SK-N-SH (cell line): ENCODE measurements around the gene GRM8. TPM values are rescaled to one million over a fixed set of nuclear protein-coding genes. Genes with fewer than 3 reads are reported as not detected.

Experiments
- CTCF ChIA-PET: fragments of 300-600, 350-600 bp; formaldehyde crosslinking; extraction: SDS; loops from one replicate; lab custom pipeline; 2021; lab: Yijun Ruan, JAX
- POLR2A ChIA-PET: fragments of 350-600 bp; sonication (Branson Sonifier 250); formaldehyde crosslinking; extraction: SDS; loops from one replicate; lab custom pipeline; 2020; ENCODE audit warnings: antibody characterized with exemption, inconsistent platforms; lab: Yijun Ruan, JAX
- DNase-seq: peaks from one replicate; pipeline ENCODE4 v3.0.0; 2012
- H2AFZ ChIP-seq: fragments of 200-600 bp; sonication (generic); 2 replicates; pipeline ENCODE4 v1.8.1; 2016; ENCODE audit warnings: antibody characterized with exemption, mild to moderate bottlenecking, low read depth
- H3F3A ChIP-seq: fragments of 200-600 bp; sonication (generic); replicated peaks from 2 replicates; pipeline ENCODE3; 2016; ENCODE audit warnings: antibody characterized with exemption, mild to moderate bottlenecking; ENCODE audit not compliant: insufficient read depth
- H3K27ac ChIP-seq, 2 experiments: fragments of 200-500 bp in 1 of 2; fragments of 200-600 bp in 1 of 2; sonication (Bioruptor generic) in 1 of 2; sonication (generic), shearing (Covaris generic) in 1 of 2; 2 replicates each; pipeline versions ENCODE4 v1.5.1 to v1.6.1; 2014 to 2016; ENCODE audit warnings: low read depth in 2 of 2, inconsistent platforms in 1 of 2, low read length in 1 of 2, mild to moderate bottlenecking in 1 of 2, mixed read lengths in 1 of 2
- H3K27me3 ChIP-seq: fragments of 200-600 bp; sonication (generic), shearing (Covaris generic); 2 replicates; pipeline ENCODE4 v1.6.1; 2016; ENCODE audit warnings: mixed run types; ENCODE audit not compliant: insufficient read depth
- H3K36me3 ChIP-seq, 2 experiments: fragments of 200-500 bp in 1 of 2; fragments of 200-600 bp in 1 of 2; sonication (Bioruptor generic) in 1 of 2; sonication (generic) in 1 of 2; replicated peaks in 1 of 2; 2 replicates each; pipeline versions ENCODE3 to v1.5.1; 2014 to 2016; ENCODE audit warnings: low read length in 1 of 2, mild to moderate bottlenecking in 1 of 2; ENCODE audit not compliant: insufficient read depth in 2 of 2, control insufficient read depth in 1 of 2
- H3K4me1 ChIP-seq, 2 experiments: fragments of 200-500 bp in 1 of 2; fragments of 200-600 bp in 1 of 2; sonication (Bioruptor generic) in 1 of 2; sonication (generic), shearing (Covaris generic) in 1 of 2; 2 replicates each; pipeline versions ENCODE4 v1.5.1 to v1.6.1; 2014 to 2016; ENCODE audit warnings: low read depth in 1 of 2, low read length in 1 of 2, mixed run types in 1 of 2; ENCODE audit not compliant: insufficient read depth in 2 of 2, control insufficient read depth in 1 of 2
- H3K4me2 ChIP-seq: fragments of 200-600 bp; sonication (generic), shearing (Covaris generic); 2 replicates; pipeline ENCODE4 v1.6.1; 2017; ENCODE audit warnings: mixed run types
- H3K4me3 ChIP-seq, 2 experiments: fragments of 200-500 bp in 1 of 2; fragments of 200-600 bp in 1 of 2; sonication (Bioruptor generic) in 1 of 2; sonication (generic), shearing (Covaris generic) in 1 of 2; 2 replicates each; pipeline versions ENCODE4 v1.5.1 to v1.8.1; 2014 to 2016; ENCODE audit warnings: low read depth in 2 of 2, inconsistent platforms in 1 of 2, low read length in 1 of 2, mild to moderate bottlenecking in 1 of 2, mixed read lengths in 1 of 2, moderate library complexity in 1 of 2
- H3K79me2 ChIP-seq: fragments of 200-600 bp; sonication (generic); 2 replicates; pipeline ENCODE4 v1.8.1; 2017; ENCODE audit warnings: mild to moderate bottlenecking; ENCODE audit not compliant: insufficient read depth
- H3K9ac ChIP-seq: fragments of 200-600 bp; sonication (generic); 2 replicates; pipeline ENCODE4 v1.6.1; 2017; ENCODE audit warnings: mixed run types
- H3K9me2 ChIP-seq: fragments of 200-600 bp; sonication (generic); 2 replicates; pipeline ENCODE4 v1.6.1; 2017; ENCODE audit warnings: mixed run types
- H3K9me3 ChIP-seq: fragments of 200-600 bp; sonication (generic); 2 replicates; pipeline ENCODE4 v1.6.1; 2017; ENCODE audit warnings: mixed run types, mild to moderate bottlenecking, moderate library complexity
- H4K20me1 ChIP-seq: fragments of 200-600 bp; sonication (generic); 2 replicates; pipeline ENCODE4 v1.6.1; 2017; ENCODE audit warnings: mild to moderate bottlenecking, mixed run types; ENCODE audit not compliant: insufficient read depth
- CTCF ChIP-seq: fragments of 200-600 bp; sonication (generic); IDR thresholded peaks from 2 replicates; pipeline ENCODE4 v1.6.1; 2017; ENCODE audit warnings: antibody characterized with exemption, mild to moderate bottlenecking, moderate library complexity
- EP300 ChIP-seq, 2 experiments: IDR thresholded peaks; 2 replicates each; pipeline versions ENCODE4 v1.4.0 to v1.6.1; 2012; ENCODE audit warnings: borderline replicate concordance in 1 of 2, low read depth in 1 of 2, low read length in 1 of 2
- EZH2phosphoT487 ChIP-seq: fragments of 200-600 bp; sonication (generic); IDR thresholded peaks from 2 replicates; pipeline ENCODE4 v1.6.1; 2017; ENCODE audit warnings: low read depth, mixed run types, mild to moderate bottlenecking, antibody characterized with exemption, moderate library complexity, borderline replicate concordance
- FOXJ3 ChIP-seq: sonication (generic); formaldehyde crosslinking; IDR thresholded peaks from 2 replicates; pipeline ENCODE4 v1.5.1; 2020; ENCODE audit warnings: mild to moderate bottlenecking, missing genetic modification reagents
- MAX ChIP-seq: IDR thresholded peaks from 2 replicates; pipeline ENCODE4 v1.4.0; 2012; ENCODE audit warnings: low read depth
- MXI1 ChIP-seq: IDR thresholded peaks from 2 replicates; pipeline ENCODE4 v1.6.1; 2012; ENCODE audit warnings: mild to moderate bottlenecking, low read depth, low read length, improper control_type of control experiment
- NFIC ChIP-seq: IDR thresholded peaks from 2 replicates; pipeline ENCODE4 v1.4.0; 2012; ENCODE audit warnings: borderline replicate concordance
- NRF1 ChIP-seq: IDR thresholded peaks from 2 replicates; pipeline ENCODE4 v1.6.1; 2012; ENCODE audit warnings: low read depth, mild to moderate bottlenecking, low read length
- PBX3 ChIP-seq: IDR thresholded peaks from 2 replicates; pipeline ENCODE4; 2012
- POLR2AphosphoS5 ChIP-seq: IDR thresholded peaks from 2 replicates; pipeline ENCODE4 v1.6.1; 2012; ENCODE audit warnings: low read depth, low read length
- RAD21 ChIP-seq: IDR thresholded peaks from 2 replicates; pipeline ENCODE4 v1.6.1; 2012; ENCODE audit warnings: mild to moderate bottlenecking, low read length
- RCOR1 ChIP-seq: fragments of 150-350 bp; IDR thresholded peaks from 2 replicates; pipeline ENCODE4 v1.6.1; 2017; ENCODE audit warnings: antibody characterized with exemption, low read length
- REST ChIP-seq: IDR thresholded peaks from 2 replicates; pipeline ENCODE4 v1.6.1; 2012; ENCODE audit warnings: mild to moderate bottlenecking, low read depth, low read length, moderate library complexity
- RXRA ChIP-seq: IDR thresholded peaks from 2 replicates; pipeline ENCODE4 v1.4.0; 2012; ENCODE audit warnings: low read depth, mild to moderate bottlenecking, borderline replicate concordance
- SIN3A ChIP-seq: IDR thresholded peaks from 2 replicates; pipeline ENCODE4 v1.6.1; 2012; ENCODE audit warnings: low read depth, mild to moderate bottlenecking, low read length, moderate library complexity, borderline replicate concordance
- TAF1 ChIP-seq: IDR thresholded peaks from 2 replicates; pipeline ENCODE4 v1.6.1; 2012; ENCODE audit warnings: low read depth, mild to moderate bottlenecking, low read length, moderate library complexity, borderline replicate concordance
- WGBS: methylation state at CpG from one replicate; pipeline ENCODE4 v1.1.6; 2017; ENCODE audit warnings: low lambda C conversion rate; 5-methylcytosine and 5-hydroxymethylcytosine counted together
- polyA plus RNA-seq, 3 experiments: library from polyadenylated mRNA; depleted of rRNA; stranded (reverse); fragments of >200 nt; gene quantifications; 2 replicates each; pipeline ENCODE4 v1.2.3, GENCODE V29; 2012

The GRM8 gene
- polyA plus RNA-seq, 1 of the 3 experiments (the other 2 are of a cell fraction), result 0.10 TPM

DNA sequence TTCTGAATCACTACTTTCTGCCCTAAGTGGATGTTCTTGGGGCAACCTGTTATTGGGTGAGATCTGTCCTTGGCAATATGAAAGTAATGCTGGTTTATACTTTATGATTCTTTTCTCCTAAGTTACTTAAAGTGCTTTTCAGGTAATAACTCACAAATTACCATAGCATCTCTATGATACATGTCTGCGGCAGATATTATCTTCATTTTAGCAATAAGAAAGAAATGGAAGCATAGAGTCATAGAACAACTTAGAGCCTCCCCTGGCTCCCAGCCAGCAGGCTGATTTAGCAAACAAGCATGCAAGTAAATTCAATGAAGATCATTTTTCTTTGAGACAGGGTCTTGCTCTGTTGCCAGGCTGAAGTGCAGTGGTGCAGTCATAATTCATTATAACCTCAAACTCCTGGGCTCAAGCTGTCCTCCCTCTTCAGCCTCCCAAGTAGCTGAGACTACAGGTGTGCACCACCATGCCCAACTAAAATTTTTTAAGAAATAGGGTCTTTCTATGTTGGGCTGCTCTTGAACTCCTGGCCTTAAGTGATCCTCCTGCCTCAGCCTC, 38.1 kb upstream of the GRM8 start:
- Histone ChIP-seq H3K4me1 (no peaks in the 10 kb centered on the region), H3K4me2 (no peak overlapping the region), H4K20me1 (no peaks in the 10 kb centered on the region), H3K9me2 (no peaks in the 10 kb centered on the region), H3K36me3 (no peaks in the 10 kb centered on the region), H3K27me3 (no peaks in the 10 kb centered on the region; the same call in 1 of the 2 replicates), H3K27ac (no peak overlapping the region), H3F3A (no peaks in the 10 kb centered on the region)
- WGBS, result 45% methylated on average over 1 of the region's 1 CpG
- POLR2A ChIA-PET, result no interaction called here
- DNase-seq, result no peak
- CTCF ChIA-PET, result interaction anchor here (1.2 to 3.3 kb wide), 2 partner anchors 9 to 13 kb away, joined by 4 to 7 read pairs; no protein-coding TSS in a partner anchor
- TF ChIP-seq NFIC, result peak; percentile 34; the same call in 1 of the 2 replicates
- no peak for TF ChIP-seq RXRA
- TF ChIP-seq NRF1, result no peak
- TF ChIP-seq PBX3, result peak; percentile 52
- TF ChIP-seq, all 33 proteins: peak for 2
- no peak overlapping the region for H3K4me3 ChIP-seq
- no peaks in the 10 kb centered on the region for H3K9me3 ChIP-seq
- H3K79me2 ChIP-seq, result no peaks in the 10 kb centered on the region
- no peak overlapping the region for H3K9ac ChIP-seq
- no peak overlapping the region for H2AFZ ChIP-seq

GRCh38 chr7:127290116-127290655, 37.4 kb upstream of the GRM8 start:
- H3K4me1 ChIP-seq, result no peaks in the 10 kb centered on the region
- CTCF ChIA-PET, result no interaction called here
- no peak overlapping the region for H3K4me2 ChIP-seq
- no peaks in the 10 kb centered on the region for H3K36me3 ChIP-seq
- DNase-seq, result no peak
- WGBS, result 32% methylated on average over 5 of the region's 5 CpGs
- H3K27ac ChIP-seq, result no peak overlapping the region
- POLR2A ChIA-PET, result no interaction called here
- H3K9ac ChIP-seq, result no peak overlapping the region
- H3K79me2 ChIP-seq, result no peaks in the 10 kb centered on the region
- H3K9me3 ChIP-seq, result no peaks in the 10 kb centered on the region
- no peaks in the 10 kb centered on the region; the same call in 1 of the 2 replicates for H3K27me3 ChIP-seq
- no peaks in the 10 kb centered on the region for H3K9me2 ChIP-seq
- H2AFZ ChIP-seq, result no peak overlapping the region
- no peaks in the 10 kb centered on the region for H3F3A ChIP-seq
- no peak overlapping the region for H3K4me3 ChIP-seq
- no peaks in the 10 kb centered on the region for H4K20me1 ChIP-seq
- no peak for TF ChIP-seq FOXJ3 (CRISPR knock-in tag)
- no peak for TF ChIP-seq PBX3
- no peak for TF ChIP-seq POLR2AphosphoS5
- no peak for TF ChIP-seq MXI1
- TF ChIP-seq CTCF, result no peak
- no peak for TF ChIP-seq RCOR1
- no peak for TF ChIP-seq EP300 (IDR thresholded peaks at IDR 0.05; ENCODE audit: borderline replicate concordance in 1 of 2, low read depth in 1 of 2, low read length in 1 of 2)
- no peak for TF ChIP-seq RAD21
- no peak for TF ChIP-seq RXRA
- no peak for TF ChIP-seq TAF1
- TF ChIP-seq REST, result no peak
- no peak for TF ChIP-seq SIN3A
- no peak for TF ChIP-seq MAX
- no peak for TF ChIP-seq EZH2phosphoT487
- TF ChIP-seq NRF1, result no peak
